H9 (cell line): Measurements from ENCODE around the gene TAGLN3. TPM values are rescaled to one million over a fixed set of nuclear protein-coding genes. Genes with fewer than 3 reads are reported as not detected.

Experiments used
- DNase-seq: peaks from one replicate; pipeline ENCODE4 v3.0.0-alpha.2; 2017
- H2AFZ ChIP-seq: one replicate; pipeline ENCODE4 v1.6.1; 2013; ENCODE audit warnings: mild to moderate bottlenecking, low read length, control low read depth, moderate library complexity
- H2AK5ac ChIP-seq: 2 replicates; pipeline ENCODE4 v1.6.1; 2013; ENCODE audit warnings: low read length, control low read depth, mixed read lengths; ENCODE audit not compliant: insufficient read length
- H2BK120ac ChIP-seq: one replicate; pipeline ENCODE4 v1.6.1; 2013; ENCODE audit warnings: low read depth, mild to moderate bottlenecking, low read length, control low read depth, inconsistent platforms; ENCODE audit not compliant: poor library complexity, severe bottlenecking
- H2BK12ac ChIP-seq: 2 replicates; pipeline ENCODE4 v1.6.1; 2013; ENCODE audit warnings: low read length, control low read depth, mixed read lengths, low read depth; ENCODE audit not compliant: insufficient read length
- H2BK15ac ChIP-seq: 2 replicates; pipeline ENCODE4 v1.6.1; 2013; ENCODE audit warnings: low read depth, low read length, control low read depth
- H2BK20ac ChIP-seq: one replicate; pipeline ENCODE4 v1.6.1; 2013; ENCODE audit warnings: low read depth, mild to moderate bottlenecking, low read length, control low read depth, inconsistent platforms; ENCODE audit not compliant: poor library complexity, severe bottlenecking
- H2BK5ac ChIP-seq: 2 replicates; pipeline ENCODE4 v1.6.1; 2013; ENCODE audit warnings: low read length, control low read depth, mixed read lengths; ENCODE audit not compliant: insufficient read length
- H3K14ac ChIP-seq: 2 replicates; pipeline ENCODE4 v1.6.1; 2013; ENCODE audit warnings: low read length, control low read depth; ENCODE audit not compliant: insufficient read depth
- H3K18ac ChIP-seq: 2 replicates; pipeline ENCODE4 v1.6.1; 2013; ENCODE audit warnings: low read depth, mild to moderate bottlenecking, mixed read lengths, low read length, control low read depth; ENCODE audit not compliant: insufficient read length
- H3K23ac ChIP-seq: 2 replicates; pipeline ENCODE4 v1.6.1; 2013; ENCODE audit warnings: low read length, control low read depth, mixed read lengths, low read depth; ENCODE audit not compliant: insufficient read length
- H3K23me2 ChIP-seq: 2 replicates; pipeline ENCODE4 v1.6.1; 2013; ENCODE audit warnings: low read depth, mild to moderate bottlenecking, mixed read lengths, low read length, control low read depth; ENCODE audit not compliant: insufficient read length, poor library complexity, severe bottlenecking
- H3K27ac ChIP-seq: 2 replicates; pipeline ENCODE4 v1.5.1; 2013; ENCODE audit warnings: low read length, control low read depth, mixed read lengths, low read depth; ENCODE audit not compliant: insufficient read length
- H3K27me3 ChIP-seq: 2 replicates; pipeline ENCODE4 v1.6.1; 2013; ENCODE audit warnings: low read length, control low read depth, inconsistent platforms; ENCODE audit not compliant: insufficient read depth
- H3K4ac ChIP-seq: 2 replicates; pipeline ENCODE4 v1.6.1; 2013; ENCODE audit warnings: low read depth, mild to moderate bottlenecking, control low read depth, inconsistent platforms, low read length, moderate library complexity
- H3K4me1 ChIP-seq: 2 replicates; pipeline ENCODE4 v1.6.1; 2013; ENCODE audit warnings: low read length, control low read depth, inconsistent platforms; ENCODE audit not compliant: insufficient read depth
- H3K4me2 ChIP-seq: 2 replicates; pipeline ENCODE4 v1.6.1; 2013; ENCODE audit warnings: low read length, control low read depth, mixed read lengths; ENCODE audit not compliant: insufficient read length, insufficient read depth
- H3K56ac ChIP-seq: 2 replicates; pipeline ENCODE4 v1.6.1; 2013; ENCODE audit warnings: low read depth, mild to moderate bottlenecking, mixed read lengths, low read length, control low read depth; ENCODE audit not compliant: insufficient read length
- H3K79me1 ChIP-seq: 2 replicates; pipeline ENCODE4 v1.6.1; 2013; ENCODE audit warnings: low read depth, mild to moderate bottlenecking, moderate library complexity, low read length, control low read depth, inconsistent platforms; ENCODE audit not compliant: insufficient read depth, poor library complexity, severe bottlenecking
- H3K79me2 ChIP-seq: 2 replicates; pipeline ENCODE4 v1.6.1; 2013; ENCODE audit warnings: low read length, control low read depth, inconsistent platforms; ENCODE audit not compliant: insufficient read depth
- H3K9ac ChIP-seq: 2 replicates; pipeline ENCODE4 v1.6.1; 2013; ENCODE audit warnings: low read length, control low read depth, mixed read lengths; ENCODE audit not compliant: insufficient read length; ENCODE audit errors: extremely low read depth
- H3K9me3 ChIP-seq: one replicate; pipeline ENCODE4 v1.6.1; 2013; ENCODE audit warnings: low read depth, low read length, inconsistent platforms; ENCODE audit not compliant: control insufficient read depth
- H3T11ph ChIP-seq: one replicate; pipeline ENCODE4 v1.6.1; 2013; ENCODE audit warnings: mild to moderate bottlenecking, low read length, control low read depth, inconsistent platforms
- H4K20me1 ChIP-seq: one replicate; pipeline ENCODE4 v1.6.1; 2013; ENCODE audit not compliant: control insufficient read depth, insufficient read length, insufficient read depth
- H4K5ac ChIP-seq: 2 replicates; pipeline ENCODE4 v1.6.1; 2013; ENCODE audit warnings: low read depth, mild to moderate bottlenecking, mixed read lengths, low read length, control low read depth; ENCODE audit not compliant: insufficient read length
- H4K8ac ChIP-seq: replicated peaks from 2 replicates; pipeline ENCODE4 v1.6.1; 2013; ENCODE audit warnings: low read length, control low read depth, mixed read lengths, low read depth; ENCODE audit not compliant: insufficient read length
- H4K91ac ChIP-seq: 2 replicates; pipeline ENCODE4 v1.6.1; 2013; ENCODE audit warnings: low read depth, mild to moderate bottlenecking, moderate library complexity, mixed read lengths, low read length, control low read depth; ENCODE audit not compliant: insufficient read length
- H3K27ac Mint-ChIP-seq, 3 experiments: 2 replicates in 2 of 3; 3 replicates in 1 of 3; pipeline ENCODE4 v1.8.0; 2020 to 2021; ENCODE audit warnings: mixed read lengths in 3 of 3, mild to moderate bottlenecking in 1 of 3, moderate library complexity in 1 of 3
- H3K27me3 Mint-ChIP-seq: 2 replicates; pipeline ENCODE4 v1.8.0; 2021; ENCODE audit warnings: low read depth, mild to moderate bottlenecking, moderate library complexity, mixed read lengths
- H3K36me3 Mint-ChIP-seq, 3 experiments: 2 replicates in 2 of 3; 3 replicates in 1 of 3; pipeline ENCODE4 v1.8.0; 2020 to 2021; ENCODE audit warnings: low read depth in 3 of 3, mixed read lengths in 3 of 3; ENCODE audit not compliant: insufficient read depth in 1 of 3
- H3K4me1 Mint-ChIP-seq, 2 experiments: 2 replicates each; pipeline ENCODE4 v1.8.0; 2020; ENCODE audit warnings: mixed read lengths in 2 of 2
- H3K4me3 Mint-ChIP-seq, 2 experiments: 2 replicates in 1 of 2; 3 replicates in 1 of 2; pipeline ENCODE4 v1.8.0; 2020 to 2021; ENCODE audit warnings: mild to moderate bottlenecking in 2 of 2, mixed read lengths in 2 of 2, moderate library complexity in 1 of 2
- H3K9me3 Mint-ChIP-seq, 2 experiments: 2 replicates in 1 of 2; 3 replicates in 1 of 2; pipeline ENCODE4 v1.8.0; 2020; ENCODE audit warnings: mild to moderate bottlenecking in 2 of 2, mixed read lengths in 2 of 2, moderate library complexity in 1 of 2
- WGBS: extraction: QIAGEN DNeasy Blood & Tissue Kit; methylation state at CpG from one replicate; pipeline ENCODE4 v1.1.7; 2013; ENCODE audit warnings: missing lambda C conversion rate, low lambda C conversion rate, mixed read lengths; ENCODE audit not compliant: insufficient read length; ENCODE audit errors: extremely low coverage; 5-methylcytosine and 5-hydroxymethylcytosine counted together
- total RNA-seq: library from RNA; stranded (reverse); gene quantifications from 2 replicates; pipeline ENCODE4 v1.2.1, GENCODE V29; 2021
- TF ChIP-seq, protein P1 (sequence below): fragments of 200-600 bp; sonication (generic); conservative IDR thresholded peaks from 3 replicates; pipeline ENCODE4 v1.8.0; 2021; ENCODE audit warnings: antibody characterized with exemption, mild to moderate bottlenecking

The TAGLN3 gene
- total RNA-seq, 1 experiment from 2014 or later, result 6.4 TPM

DNA sequence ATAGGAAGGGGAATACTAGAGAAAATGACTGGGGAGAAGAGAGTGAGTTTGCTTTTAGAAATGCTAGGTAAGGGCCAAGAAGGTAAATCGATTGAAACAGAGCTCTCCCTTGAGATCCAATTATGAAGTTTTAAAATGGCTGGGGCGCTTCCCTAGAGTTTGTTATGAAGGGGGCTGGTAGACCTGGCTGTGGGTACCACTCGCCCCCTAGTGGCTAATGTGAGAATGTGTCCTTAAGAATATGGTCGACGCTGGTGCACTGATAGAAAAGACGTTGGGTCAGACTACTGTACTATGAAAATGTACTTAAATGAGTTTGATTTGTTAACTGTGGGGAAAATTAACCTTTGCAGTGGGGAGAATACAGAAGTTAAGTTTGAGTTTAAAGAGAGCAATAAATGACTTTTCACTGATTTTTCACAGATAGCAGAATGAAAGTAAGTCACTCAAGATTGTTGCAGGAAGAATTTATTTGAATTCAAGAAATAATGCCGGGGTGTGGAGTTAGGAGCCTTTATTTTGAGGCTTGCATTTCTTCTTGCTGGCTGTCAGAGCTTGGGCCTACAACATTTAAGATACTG, 45.0 kb downstream of the TAGLN3 start:
- Histone ChIP-seq H3K9me3 (no peaks in the 10 kb centered on the region), H3K4ac (no peak overlapping the region), H4K5ac (no peak overlapping the region), H2BK20ac (no peak overlapping the region), H3K79me1 (no peaks in the 10 kb centered on the region), H3K27me3 (no peaks in the 10 kb centered on the region), H4K91ac (no peak overlapping the region), H3K4me1 (no peaks in the 10 kb centered on the region; the same call in 1 of the 2 replicates), H3K23me2 (no peaks in the 10 kb centered on the region), H3K4me2 (no peak overlapping the region), H3K9ac (no peak overlapping the region), H2AFZ (no peak overlapping the region), H3K14ac (no peak overlapping the region), H2BK5ac (no peak overlapping the region), H3K27ac (no peak overlapping the region), H4K20me1 (no peaks in the 10 kb centered on the region), H2BK120ac (no peak overlapping the region), H2BK12ac (no peak overlapping the region), H4K8ac (no peak overlapping the region), H2BK15ac (no peak overlapping the region), H3K56ac (no peak overlapping the region), H3K79me2 (no peaks in the 10 kb centered on the region), H3K23ac (no peak overlapping the region), H3K18ac (no peak overlapping the region), H2AK5ac (no peak overlapping the region), H3T11ph (no peak overlapping the region)
- no peaks in the 10 kb centered on the region for H3K36me3 Mint-ChIP-seq
- DNase-seq, result peak; percentile 45
- WGBS, result no CpG with 5 or more reads among the region's 7 CpGs
- peaks cover 15 to 18% of the 10 kb centered on the region in 2 experiments for H3K4me1 Mint-ChIP-seq
- H3K27ac Mint-ChIP-seq, result no peak overlapping the region
- no peaks in the 10 kb centered on the region; a peak in 1 of 5 replicates for H3K9me3 Mint-ChIP-seq
- no peaks in the 10 kb centered on the region for H3K27me3 Mint-ChIP-seq
- TF ChIP-seq, protein P1, sequence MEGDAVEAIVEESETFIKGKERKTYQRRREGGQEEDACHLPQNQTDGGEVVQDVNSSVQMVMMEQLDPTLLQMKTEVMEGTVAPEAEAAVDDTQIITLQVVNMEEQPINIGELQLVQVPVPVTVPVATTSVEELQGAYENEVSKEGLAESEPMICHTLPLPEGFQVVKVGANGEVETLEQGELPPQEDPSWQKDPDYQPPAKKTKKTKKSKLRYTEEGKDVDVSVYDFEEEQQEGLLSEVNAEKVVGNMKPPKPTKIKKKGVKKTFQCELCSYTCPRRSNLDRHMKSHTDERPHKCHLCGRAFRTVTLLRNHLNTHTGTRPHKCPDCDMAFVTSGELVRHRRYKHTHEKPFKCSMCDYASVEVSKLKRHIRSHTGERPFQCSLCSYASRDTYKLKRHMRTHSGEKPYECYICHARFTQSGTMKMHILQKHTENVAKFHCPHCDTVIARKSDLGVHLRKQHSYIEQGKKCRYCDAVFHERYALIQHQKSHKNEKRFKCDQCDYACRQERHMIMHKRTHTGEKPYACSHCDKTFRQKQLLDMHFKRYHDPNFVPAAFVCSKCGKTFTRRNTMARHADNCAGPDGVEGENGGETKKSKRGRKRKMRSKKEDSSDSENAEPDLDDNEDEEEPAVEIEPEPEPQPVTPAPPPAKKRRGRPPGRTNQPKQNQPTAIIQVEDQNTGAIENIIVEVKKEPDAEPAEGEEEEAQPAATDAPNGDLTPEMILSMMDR, result peak; percentile 94
- H3K4me3 Mint-ChIP-seq, result no peak overlapping the region
